Measurements from ENCODE around the gene LITAF.
"Not testable (repeated sequence)": the region's sequence is repeated elsewhere in the genome, so short reads cannot be mapped to it uniquely, and the experiment has no call there.

The LITAF gene

DNA sequence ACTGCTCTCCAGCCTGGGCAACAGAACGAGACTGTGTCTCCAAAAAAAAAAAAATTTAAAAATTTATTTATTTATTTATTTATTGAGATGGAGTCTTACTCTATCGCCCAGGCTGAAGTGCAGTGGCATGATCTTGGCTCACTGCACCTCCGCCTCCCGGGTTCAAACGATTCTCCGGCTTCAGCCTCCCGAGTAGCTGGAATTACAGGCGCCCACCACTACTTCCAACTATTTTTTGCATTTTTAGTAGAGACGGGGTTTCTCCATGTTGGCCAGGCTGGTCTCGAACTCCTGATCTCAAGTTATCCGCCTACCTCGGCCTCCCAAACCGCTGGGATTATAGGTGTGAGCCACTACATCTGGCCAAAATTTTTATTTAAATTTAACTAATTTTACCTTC lies 73.4 kb downstream of the LITAF start:
- not testable (repeated sequence) for DNase-seq

DNA sequence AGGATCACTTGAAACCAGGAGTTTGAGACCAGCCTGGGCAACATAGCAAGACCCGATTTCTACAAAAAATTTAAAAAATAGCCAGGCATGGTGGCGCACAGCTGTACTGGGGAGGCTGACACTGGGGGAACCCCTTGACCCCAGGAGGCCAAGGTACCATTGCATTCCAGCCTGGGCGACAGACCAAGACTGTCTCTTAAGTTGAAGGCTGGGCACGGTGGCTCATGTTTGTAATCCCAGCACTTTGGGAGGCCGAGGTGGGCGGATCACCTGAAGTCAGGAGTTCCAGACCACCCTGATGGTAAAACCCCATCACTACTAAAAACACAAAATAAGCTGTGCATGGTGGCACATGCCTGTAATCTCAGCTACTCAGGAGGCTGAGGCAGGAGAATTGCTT lies 74.9 kb downstream of the LITAF start:
- DNase-seq = no peak

DNA sequence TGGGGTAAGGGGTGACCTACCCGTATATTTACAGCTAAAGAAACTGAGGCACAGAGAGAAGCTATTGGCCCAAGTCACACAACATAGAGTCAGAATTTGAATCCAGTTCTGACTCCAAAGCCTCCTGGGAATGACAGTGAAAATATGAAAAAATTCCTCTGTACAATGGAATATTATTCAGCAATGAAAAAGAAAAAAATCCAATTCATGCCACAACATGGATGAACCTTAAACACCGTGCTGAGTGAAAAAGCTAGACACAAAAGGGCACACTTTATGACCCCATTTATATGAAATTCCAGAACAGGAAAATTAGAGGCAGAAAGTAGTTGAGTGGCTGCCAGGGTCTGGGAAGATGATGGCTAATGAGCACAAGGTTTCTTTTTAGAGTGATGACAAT lies 75.4 kb downstream of the LITAF start:
- DNase-seq = no peak

DNA sequence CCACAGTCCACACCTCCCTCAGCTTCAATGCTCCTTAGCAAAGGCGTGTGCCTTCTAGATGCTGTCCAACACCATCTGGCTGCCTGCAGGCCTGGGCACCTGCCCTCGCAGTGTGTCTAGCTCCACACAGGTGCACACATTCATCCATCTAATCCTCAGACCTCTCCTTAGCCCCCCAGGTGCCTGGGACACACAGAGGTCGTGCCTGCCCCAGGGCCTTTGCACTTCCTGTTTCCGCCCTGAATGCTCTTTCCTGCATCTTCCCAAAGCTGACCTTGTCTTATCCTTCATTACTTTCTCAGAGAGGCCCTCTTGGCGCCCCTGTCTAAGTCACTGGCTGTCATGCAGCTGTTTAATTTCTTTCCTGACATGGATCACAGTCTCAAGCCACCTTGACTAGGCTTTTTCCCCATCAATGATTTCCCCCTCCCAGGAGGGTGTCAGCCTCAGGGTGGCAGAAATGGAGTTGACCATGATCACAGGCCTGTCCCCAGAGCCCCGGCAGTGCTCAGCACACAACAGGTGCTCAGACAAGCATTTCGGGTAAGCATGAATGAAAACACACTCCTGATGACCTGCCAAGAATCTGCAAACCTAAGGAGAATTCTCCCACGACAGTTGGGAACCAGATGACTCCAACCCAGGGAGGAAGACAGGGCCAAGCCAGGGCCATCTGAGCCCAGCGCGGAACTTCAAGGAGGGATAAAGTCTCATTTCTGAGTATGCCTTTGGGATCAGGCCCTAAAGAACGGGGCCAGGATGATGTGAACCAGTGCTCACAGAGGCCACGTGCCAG lies 76.3 kb downstream of the LITAF start:
- peak; percentile 24 for DNase-seq

DNA sequence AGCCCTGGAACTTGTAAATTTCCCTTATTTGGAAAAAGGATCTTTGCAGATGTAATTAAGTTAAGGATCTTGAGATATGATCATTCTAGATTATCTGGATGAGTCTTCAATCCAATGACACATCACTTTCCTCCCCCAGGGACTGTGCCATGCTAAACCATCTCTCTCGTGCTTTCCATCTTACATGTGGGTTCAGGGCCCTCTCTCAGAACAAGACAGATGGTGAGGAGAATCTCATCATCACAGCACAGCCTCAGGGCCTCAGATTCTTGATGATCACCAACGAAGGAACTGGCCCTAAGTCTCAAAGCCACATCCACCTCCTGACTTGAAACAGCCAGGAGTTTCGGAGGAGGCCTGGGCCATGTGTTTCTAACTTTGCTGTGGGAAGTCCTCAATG lies 78.7 kb downstream of the LITAF start:
- DNase-seq = no peak

DNA sequence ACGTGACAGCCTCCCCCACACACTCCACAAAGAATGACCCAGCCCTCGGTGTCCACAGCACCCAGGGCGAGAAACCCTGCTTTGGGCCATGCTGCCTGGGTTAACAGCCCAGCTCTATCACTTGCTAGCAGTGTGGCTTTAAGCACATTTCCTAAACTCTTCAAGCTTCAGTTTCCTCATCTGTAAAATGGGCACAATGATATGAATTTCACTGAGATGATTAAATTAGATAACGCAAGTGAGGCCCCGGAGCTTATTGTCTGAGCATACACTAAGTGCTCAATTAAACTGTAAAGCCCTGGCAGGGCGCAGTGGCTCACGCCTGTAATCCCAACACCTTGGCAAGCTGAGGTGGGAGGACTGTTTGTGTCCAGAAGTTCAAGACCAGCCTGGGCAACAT lies 79.4 kb downstream of the LITAF start:
- DNase-seq = no peak

DNA sequence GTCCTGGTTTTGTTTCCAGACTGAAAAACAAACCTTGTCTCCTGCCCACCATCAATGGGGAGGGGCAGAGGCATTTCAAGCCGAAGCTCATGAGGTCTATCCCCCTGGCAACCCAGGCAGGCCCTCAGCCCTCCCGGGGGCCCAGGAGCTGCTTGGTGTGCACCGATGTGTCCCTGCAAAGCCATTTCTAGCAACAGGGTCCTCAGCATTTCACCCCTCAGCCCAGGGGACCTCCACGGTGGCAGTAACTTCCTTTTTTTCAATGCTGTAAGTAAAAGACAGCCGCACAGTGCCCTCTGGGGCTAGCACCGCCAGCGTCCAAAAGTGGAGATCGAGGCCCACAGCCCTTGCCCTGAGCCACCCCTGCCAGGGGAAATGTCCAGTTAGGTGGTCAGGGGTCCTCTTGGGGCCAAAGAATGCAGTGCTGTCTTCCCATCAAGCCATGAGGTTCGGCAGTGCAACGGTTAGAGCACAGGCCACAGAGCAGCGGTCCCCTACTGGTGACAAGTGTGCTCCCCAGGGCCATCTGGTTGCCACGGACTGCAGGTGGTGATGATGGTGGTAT lies 79.9 kb downstream of the LITAF start:
- no peak for DNase-seq

DNA sequence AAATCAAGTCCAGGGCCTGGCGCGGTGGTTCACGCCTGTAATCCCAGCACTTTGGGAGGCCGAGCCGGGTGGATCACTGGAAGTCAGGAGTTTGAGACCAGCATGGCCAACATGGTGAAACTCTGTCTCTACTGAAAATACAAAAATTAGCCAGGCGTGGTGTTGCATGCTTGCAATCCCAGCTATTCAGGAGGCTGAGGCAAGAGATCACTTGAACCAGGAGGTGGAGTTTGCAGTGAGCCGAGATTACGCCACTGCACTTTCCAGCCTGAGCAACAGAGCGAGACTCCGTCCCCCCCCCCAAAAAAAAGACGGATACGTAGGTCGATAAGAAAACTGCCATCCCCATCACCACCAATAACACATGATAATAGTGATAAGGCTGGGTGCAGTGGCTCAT lies 82.5 kb downstream of the LITAF start:
- not testable (repeated sequence) for DNase-seq

DNA sequence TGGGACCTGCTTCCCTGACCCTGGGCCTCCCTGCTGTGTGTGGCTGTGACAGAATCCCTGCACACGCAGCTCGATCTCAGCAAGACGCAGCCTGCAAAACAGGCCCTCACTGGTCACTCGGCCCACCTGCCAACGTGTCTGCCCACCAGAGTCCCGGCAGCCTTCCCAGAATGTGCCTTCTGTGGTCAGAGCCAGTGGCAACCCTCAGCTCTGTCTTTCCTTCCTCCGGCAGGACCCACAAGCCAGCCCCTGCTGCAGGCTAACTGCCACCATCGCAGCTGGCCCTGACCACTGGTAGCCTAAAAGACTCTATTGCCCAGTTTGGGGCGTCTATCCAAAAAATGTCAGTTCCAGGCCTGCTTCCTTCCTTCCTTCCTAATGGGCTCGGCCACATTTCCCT lies 83.2 kb downstream of the LITAF start:
- no peak for DNase-seq

DNA sequence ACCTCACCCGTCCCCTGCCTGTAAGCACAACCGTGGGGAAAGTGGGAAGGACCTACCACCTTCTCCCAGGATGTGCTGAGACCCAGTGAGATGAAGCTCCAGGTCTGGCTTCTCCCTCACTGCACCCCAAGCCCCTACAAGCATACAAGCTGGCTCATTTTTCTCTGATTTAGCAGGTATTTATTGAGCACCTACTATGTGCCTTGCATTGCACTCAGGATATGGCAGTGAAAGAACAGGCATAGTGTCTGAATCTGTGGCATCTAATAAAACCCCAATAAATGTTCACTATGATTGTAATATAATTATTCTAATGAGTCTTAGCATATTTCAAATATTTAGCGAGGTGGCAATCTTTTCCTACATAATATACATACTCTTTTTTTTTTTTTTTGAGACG lies 84.5 kb downstream of the LITAF start:
- DNase-seq = no peak

DNA sequence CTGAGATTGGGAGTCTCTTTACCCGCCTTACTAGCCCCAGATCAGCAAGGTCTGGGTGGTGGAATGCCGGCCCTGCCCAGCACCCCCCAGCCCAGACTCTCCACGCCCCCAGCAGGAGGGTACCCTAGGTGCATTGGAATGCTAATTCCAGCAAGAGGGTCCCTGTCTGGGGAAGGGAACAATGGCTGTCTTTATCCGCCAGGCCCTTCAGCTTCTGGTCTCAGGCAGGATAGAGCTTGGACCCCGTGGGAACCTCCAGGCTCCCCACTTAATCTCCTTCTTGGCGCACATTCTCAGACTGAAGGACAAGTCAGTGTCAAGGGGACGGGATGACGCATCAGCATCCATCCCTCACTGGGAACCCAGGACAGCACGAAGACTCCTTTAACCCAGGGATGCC lies 85.1 kb downstream of the LITAF start:
- no peak for DNase-seq

DNA sequence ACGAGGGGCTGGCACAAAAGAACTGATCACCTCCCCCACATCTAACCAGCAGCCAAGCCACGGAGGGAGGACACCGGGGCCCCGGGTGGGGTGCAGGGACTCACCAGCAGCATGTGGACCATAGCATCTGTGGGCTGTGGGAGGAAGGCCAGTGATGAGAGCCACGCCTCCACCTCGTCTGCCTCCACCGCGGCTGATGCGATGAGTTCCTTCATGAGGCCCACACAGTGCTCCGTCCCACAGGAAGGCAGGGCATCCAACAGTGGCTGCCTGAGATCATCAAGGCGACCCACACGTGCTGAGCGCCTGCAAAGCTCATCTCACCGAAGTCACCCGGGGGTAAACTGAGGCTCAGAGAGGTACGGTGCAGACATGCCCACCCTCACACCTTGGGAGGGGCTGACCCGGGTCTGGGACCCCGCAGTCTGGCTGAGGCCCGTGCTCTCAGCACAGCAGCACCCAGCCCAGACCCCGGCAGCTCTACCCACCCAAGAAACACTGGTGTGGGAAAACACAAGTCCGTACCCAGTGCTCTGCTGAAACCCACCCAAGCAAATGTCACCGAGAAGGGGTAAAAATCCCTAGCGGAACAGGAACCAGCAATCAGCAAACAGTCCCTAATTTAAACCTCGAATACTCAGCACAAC lies 85.9 kb downstream of the LITAF start:
- DNase-seq = no peak

DNA sequence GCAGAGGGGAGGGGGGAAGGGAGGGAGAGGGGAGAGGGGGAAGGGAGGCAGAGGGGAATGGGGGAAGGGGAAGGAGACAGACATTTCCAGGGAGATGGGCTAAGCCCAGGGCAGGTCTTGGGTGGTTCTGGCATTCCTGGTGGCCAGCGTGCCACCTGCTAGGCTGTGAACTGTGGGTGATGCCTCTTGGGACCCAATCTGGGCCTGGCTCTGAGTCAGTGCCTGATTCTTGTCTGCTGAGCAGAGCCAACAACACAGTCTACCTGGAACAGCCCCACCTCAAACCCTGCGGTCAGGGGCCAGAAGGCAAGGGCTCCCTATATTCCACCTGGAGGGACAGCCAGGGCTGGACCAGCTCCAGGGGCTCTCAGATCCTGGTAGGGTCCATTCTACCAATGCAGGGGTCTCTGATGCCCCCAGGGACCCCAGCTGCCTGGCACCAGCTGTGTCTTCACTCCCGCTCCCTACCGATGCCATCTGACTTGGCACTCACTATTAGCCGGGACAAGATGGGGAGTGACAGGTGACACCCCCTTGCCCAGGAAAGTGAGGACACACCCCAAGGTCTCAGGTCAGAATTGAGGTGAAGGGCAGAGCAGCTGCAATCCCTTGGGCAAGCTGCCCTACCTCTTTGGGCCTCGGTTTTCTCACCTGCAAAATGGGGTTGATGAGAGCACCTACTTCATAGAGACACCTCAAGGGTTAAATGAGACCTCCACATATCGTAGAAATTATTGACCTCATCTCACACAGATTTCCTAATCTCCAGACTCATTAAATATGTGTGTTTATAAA lies 87.2 kb downstream of the LITAF start:
- DNase-seq = no peak

DNA sequence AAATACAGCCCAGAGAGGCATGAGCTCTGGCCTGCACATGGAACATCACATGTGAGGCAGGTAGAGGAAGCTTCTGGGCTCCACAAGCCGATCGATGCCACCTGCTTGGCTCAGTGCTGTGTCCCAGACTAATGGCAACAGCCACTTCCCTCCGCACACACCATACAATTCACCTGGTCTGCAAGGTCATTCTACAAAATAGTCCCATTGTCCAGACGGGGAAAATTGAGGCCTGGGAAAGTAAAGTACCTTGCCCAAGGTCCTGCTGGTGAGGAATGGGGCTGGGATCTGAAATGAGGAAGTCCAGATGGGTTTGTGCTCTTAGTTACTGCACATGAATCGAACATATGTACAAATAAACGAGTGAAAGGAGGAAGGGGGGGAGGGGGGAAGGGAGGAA lies 88.0 kb downstream of the LITAF start:
- DNase-seq = no peak

DNA sequence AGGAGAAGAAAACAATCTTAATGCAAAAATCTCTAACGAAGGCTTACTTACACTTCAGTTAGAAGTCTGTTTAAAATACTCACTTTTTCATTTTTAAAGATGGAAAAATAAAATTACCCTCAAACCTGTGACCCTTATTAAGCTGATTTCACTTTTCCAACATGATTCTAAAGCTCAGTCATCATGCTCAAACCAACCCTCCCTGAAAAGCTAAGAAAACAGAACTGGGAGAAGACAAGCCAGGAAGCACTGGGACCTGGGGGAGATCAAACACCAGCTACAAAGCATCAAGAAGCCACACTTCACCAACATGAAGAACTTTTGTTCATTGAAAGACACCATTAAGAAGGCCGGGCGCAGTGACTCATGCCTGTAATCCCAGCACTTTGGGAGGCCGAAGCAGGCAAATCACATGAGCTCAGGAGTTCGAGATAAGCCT lies 88.8 kb downstream of the LITAF start:
- peak; percentile 26 for DNase-seq

Data from DMS79 (cell line).